Measurements from ENCODE around the gene SV2C.

The SV2C gene

GRCh38 chr5:76149636-76150035 lies 66.5 kb downstream of the SV2C start:
- H3K4me2 ChIP-seq (ENCODE audit: low read depth, low read length, poor library complexity, severe bottlenecking), result no peak overlapping the region
- no peaks in the 10 kb centered on the region for H3K9me3 ChIP-seq (ENCODE audit: insufficient read depth, low read depth, low read length)
- H3K9ac ChIP-seq (ENCODE audit: low read depth, low read length, poor library complexity, severe bottlenecking), result no peak overlapping the region
- no peaks in the 10 kb centered on the region for H3K4me1 ChIP-seq (ENCODE audit: insufficient read depth, low read length, poor library complexity, severe bottlenecking)
- no peaks in the 10 kb centered on the region for H3K79me2 ChIP-seq (ENCODE audit: insufficient read depth, low read length)
- no peaks in the 10 kb centered on the region for H3K9me2 ChIP-seq (replicated peaks; ENCODE audit: low read depth, low read length)
- H3F3A ChIP-seq (ENCODE audit: low read depth), result no peaks in the 10 kb centered on the region
- H3K27me3 ChIP-seq (ENCODE audit: insufficient read depth, low read length, poor library complexity, severe bottlenecking), result no peaks in the 10 kb centered on the region
- H3K36me3 ChIP-seq (ENCODE audit: insufficient read depth, low read length), result no peaks in the 10 kb centered on the region
- TF ChIP-seq EZH2phosphoT487 (IDR thresholded peaks at IDR 0.05; ENCODE audit: borderline replicate concordance), result no peak
- no peak for TF ChIP-seq CTCF (conservative IDR thresholded peaks at IDR 0.05; ENCODE audit: low read length)
- no peaks in the 10 kb centered on the region for H4K20me1 ChIP-seq (ENCODE audit: insufficient read depth, low read length, poor library complexity, severe bottlenecking)
- H2AFZ ChIP-seq (ENCODE audit: low read length), result no peak overlapping the region
- no peak overlapping the region for H3K4me3 ChIP-seq (ENCODE audit: low read length, poor library complexity, severe bottlenecking)

- Histone ChIP-seq H3K36me3 (ENCODE audit: insufficient read depth, low read length) (no peaks in the 10 kb centered on the region), H3K4me1 (ENCODE audit: insufficient read depth, low read length, poor library complexity, severe bottlenecking) (no peaks in the 10 kb centered on the region), H3K9ac (ENCODE audit: low read depth, low read length, poor library complexity, severe bottlenecking) (no peak overlapping the region), H3K9me2 (replicated peaks; ENCODE audit: low read depth, low read length) (no peaks in the 10 kb centered on the region), H3K4me2 (ENCODE audit: low read depth, low read length, poor library complexity, severe bottlenecking) (no peak overlapping the region), H3K9me3 (ENCODE audit: insufficient read depth, low read depth, low read length) (no peaks in the 10 kb centered on the region), H3K27me3 (ENCODE audit: insufficient read depth, low read length, poor library complexity, severe bottlenecking) (peaks cover 6% of the 10 kb centered on the region), H3F3A (ENCODE audit: low read depth) (no peaks in the 10 kb centered on the region), H4K20me1 (ENCODE audit: insufficient read depth, low read length, poor library complexity, severe bottlenecking) (no peaks in the 10 kb centered on the region), H3K4me3 (ENCODE audit: low read length, poor library complexity, severe bottlenecking) (no peak overlapping the region), H3K79me2 (ENCODE audit: insufficient read depth, low read length) (no peaks in the 10 kb centered on the region), H2AFZ (ENCODE audit: low read length) (no peak overlapping the region)
- TF ChIP-seq EZH2phosphoT487 (IDR thresholded peaks at IDR 0.05; ENCODE audit: borderline replicate concordance), result no peak
- TF ChIP-seq CTCF (conservative IDR thresholded peaks at IDR 0.05; ENCODE audit: low read length), result no peak
Measured at GRCh38 chr5:76152161-76152560, 69.0 kb downstream of the SV2C start.

DNA sequence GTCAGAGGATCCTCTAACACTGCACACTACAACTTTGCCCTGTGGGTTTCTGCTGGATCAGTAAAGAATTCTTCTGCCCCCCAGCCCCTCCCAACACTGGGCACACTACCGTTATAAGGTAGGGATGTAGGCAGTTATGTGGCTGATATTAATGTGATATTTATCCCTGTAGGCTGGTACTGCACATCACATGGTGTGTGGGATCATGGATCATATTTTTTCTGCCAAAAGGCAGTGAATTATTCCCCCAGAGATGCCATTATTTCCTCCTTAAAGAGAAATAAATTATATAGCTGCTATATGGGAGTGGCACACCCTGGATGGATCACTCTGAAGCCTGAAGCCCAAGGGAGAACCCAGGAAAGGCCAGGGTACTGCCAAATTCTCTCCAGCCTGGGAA lies 69.5 kb downstream of the SV2C start:
- H4K20me1 ChIP-seq (ENCODE audit: insufficient read depth, low read length, poor library complexity, severe bottlenecking), result no peaks in the 10 kb centered on the region
- H3K36me3 ChIP-seq (ENCODE audit: insufficient read depth, low read length), result no peaks in the 10 kb centered on the region
- no peak for TF ChIP-seq CTCF (conservative IDR thresholded peaks at IDR 0.05; ENCODE audit: low read length)
- TF ChIP-seq EZH2phosphoT487 (IDR thresholded peaks at IDR 0.05; ENCODE audit: borderline replicate concordance), result no peak
- H3K4me3 ChIP-seq (ENCODE audit: low read length, poor library complexity, severe bottlenecking), result no peak overlapping the region
- no peak overlapping the region for H3K4me2 ChIP-seq (ENCODE audit: low read depth, low read length, poor library complexity, severe bottlenecking)
- H3K9me3 ChIP-seq (ENCODE audit: insufficient read depth, low read depth, low read length), result no peaks in the 10 kb centered on the region
- no peak overlapping the region for H3K9ac ChIP-seq (ENCODE audit: low read depth, low read length, poor library complexity, severe bottlenecking)
- peaks cover 8% of the 10 kb centered on the region for H3K27me3 ChIP-seq (ENCODE audit: insufficient read depth, low read length, poor library complexity, severe bottlenecking)
- no peaks in the 10 kb centered on the region for H3F3A ChIP-seq (ENCODE audit: low read depth)
- no peaks in the 10 kb centered on the region for H3K9me2 ChIP-seq (replicated peaks; ENCODE audit: low read depth, low read length)
- H3K79me2 ChIP-seq (ENCODE audit: insufficient read depth, low read length), result no peaks in the 10 kb centered on the region
- no peak overlapping the region for H2AFZ ChIP-seq (ENCODE audit: low read length)
- H3K4me1 ChIP-seq (ENCODE audit: insufficient read depth, low read length, poor library complexity, severe bottlenecking), result no peaks in the 10 kb centered on the region

Data from Loucy (cell line).